HepG2 (cell line): Measurements from ENCODE around the gene ACADVL. TPM values are rescaled to one million over a fixed set of nuclear protein-coding genes. Genes with fewer than 3 reads are reported as not detected.
A peak's percentile ranks its signal among the peaks of the same experiment; 100 is the strongest.

Experiments
- AKAP8 ChIP-seq: sonication (generic); formaldehyde crosslinking; IDR thresholded peaks from 2 replicates; pipeline ENCODE4 v1.5.1; 2020; ENCODE audit warnings: mild to moderate bottlenecking, missing genetic modification reagents
- BRF2 ChIP-seq: sonication (generic); formaldehyde crosslinking; IDR thresholded peaks from 2 replicates; pipeline ENCODE4 v1.8.1; 2022; ENCODE audit warnings: mild to moderate bottlenecking, missing genetic modification reagents
- CREM ChIP-seq, 2 experiments: sonication (generic) in 1 of 2; formaldehyde crosslinking in 1 of 2; IDR thresholded peaks; 2 replicates each; pipeline versions ENCODE4 v1.4.0 to v1.6.1; 2016 to 2020; ENCODE audit warnings: antibody characterized with exemption in 1 of 2, mild to moderate bottlenecking in 1 of 2, missing genetic modification reagents in 1 of 2
- DNMT3B ChIP-seq: conservative IDR thresholded peaks from 2 replicates; pipeline ENCODE4 v1.6.1; 2016; ENCODE audit warnings: missing biosample characterization, control low read depth
- ELF4 ChIP-seq: sonication (generic); formaldehyde crosslinking; IDR thresholded peaks from 2 replicates; pipeline ENCODE4 v1.5.0; 2020; ENCODE audit warnings: missing genetic modification reagents, mild to moderate bottlenecking, moderate library complexity, borderline replicate concordance
- FOXP4 ChIP-seq: sonication (generic); formaldehyde crosslinking; IDR thresholded peaks from 2 replicates; pipeline ENCODE4 v1.4.0; 2020; ENCODE audit warnings: missing genetic modification reagents
- GATAD2A ChIP-seq: IDR thresholded peaks from 2 replicates; pipeline ENCODE4 v1.6.1; 2016
- HDAC6 ChIP-seq: fragments of 200-600 bp; sonication (generic); IDR thresholded peaks from 2 replicates; pipeline ENCODE4 v1.7.0; 2017; ENCODE audit warnings: mild to moderate bottlenecking, antibody characterized with exemption, low read length, low read depth
- KIAA2018 ChIP-seq: sonication (generic); formaldehyde crosslinking; IDR thresholded peaks from 2 replicates; pipeline ENCODE4 v1.5.0; 2020; ENCODE audit warnings: mild to moderate bottlenecking, missing genetic modification reagents, borderline replicate concordance
- KMT2B ChIP-seq: IDR thresholded peaks from 2 replicates; pipeline ENCODE4 v1.6.1; 2016; ENCODE audit warnings: missing genetic modification reagents, missing compliant biosample characterization
- RFX1 ChIP-seq: fragments of 450-650 bp; IDR thresholded peaks from 2 replicates; pipeline ENCODE4 v1.6.1; 2017
- SMARCC2 ChIP-seq: fragments of 450-650 bp; IDR thresholded peaks from 2 replicates; pipeline ENCODE4 v1.6.1; 2017; ENCODE audit warnings: antibody characterized with exemption, mild to moderate bottlenecking
- SP4 ChIP-seq: sonication (generic); formaldehyde crosslinking; IDR thresholded peaks from 2 replicates; pipeline ENCODE4 v1.8.1; 2023; ENCODE audit warnings: mild to moderate bottlenecking, missing genetic modification reagents
- TCF12 ChIP-seq, 2 experiments: fragments of 450-650 bp in 1 of 2; sonication (generic) in 1 of 2; formaldehyde crosslinking in 1 of 2; IDR thresholded peaks; 2 replicates each; pipeline versions ENCODE4 v1.6.1 to v1.8.0; 2017 to 2022; ENCODE audit warnings: antibody characterized with exemption in 1 of 2, mild to moderate bottlenecking in 1 of 2, missing genetic modification reagents in 1 of 2, moderate library complexity in 1 of 2
- TFDP1 ChIP-seq: IDR thresholded peaks from 2 replicates; pipeline ENCODE4 v1.6.1; 2016; ENCODE audit warnings: missing compliant biosample characterization, missing genetic modification reagents, borderline replicate concordance
- ZNF274 ChIP-seq: sonication (generic); formaldehyde crosslinking; IDR thresholded peaks from 2 replicates; pipeline ENCODE4 v1.5.1; 2020; ENCODE audit warnings: mild to moderate bottlenecking, missing genetic modification reagents
- ZNF773 ChIP-seq: sonication (generic); formaldehyde crosslinking; IDR thresholded peaks from 2 replicates; pipeline ENCODE4 v1.4.0; 2020; ENCODE audit warnings: missing genetic modification reagents, borderline replicate concordance
- ZNF883 ChIP-seq: sonication (generic); formaldehyde crosslinking; IDR thresholded peaks from 2 replicates; pipeline ENCODE4 v1.5.1; 2020; ENCODE audit warnings: mild to moderate bottlenecking, missing genetic modification reagents; ENCODE audit errors: not compliant biosample characterization
- polyA plus RNA-seq, 8 experiments: library from polyadenylated mRNA; depleted of rRNA in 3 of 8; stranded (reverse) in 7 of 8; unstranded in 1 of 8; fragments of >200 nt; fragmentation: Illumina TruSeq in 4 of 8; extraction: Trizol in 4 of 8; gene quantifications; 2 replicates each; pipeline versions ENCODE4 v1.2.1 to v1.2.3, GENCODE V29; 2011 to 2016; ENCODE audit warnings: low read depth in 4 of 8, missing spikeins in 1 of 8, mixed read lengths in 1 of 8; ENCODE audit not compliant: insufficient read depth in 1 of 8
- total RNA-seq, 5 experiments: library from RNA; depleted of rRNA; stranded (reverse); fragments of >200 nt; fragmentation: Illumina TruSeq; extraction: Trizol; gene quantifications; 2 replicates each; pipeline ENCODE4 v1.2.3, GENCODE V29; 2016; ENCODE audit warnings: low read depth in 1 of 5

The ACADVL gene
- total and polyA plus RNA-seq, 2 of the 13 experiments (the other 11 are each of a cell fraction or from before 2014, with no cell fraction given) = 219 to 412 TPM

- TF ChIP-seq KIAA2018 (CRISPR knock-in tag) (no peak), SP4 (CRISPR knock-in tag) (no peak), GATAD2A (CRISPR knock-in tag) (peak; percentile 15; the same call in 1 of the 2 replicates), TCF12 (IDR thresholded peaks at IDR 0.05) (no peak), TCF12 (CRISPR knock-in tag; IDR thresholded peaks at IDR 0.05) (no peak), ZNF274 (CRISPR knock-in tag) (no peak), CREM (IDR thresholded peaks at IDR 0.05) (peak; percentile 85), CREM (CRISPR knock-in tag; IDR thresholded peaks at IDR 0.05) (no peak), ZNF773 (no peak), BRF2 (no peak), FOXP4 (CRISPR knock-in tag) (peak; percentile 50; the same call in 1 of the 2 replicates), TFDP1 (CRISPR knock-in tag) (no peak), ELF4 (CRISPR knock-in tag) (no peak), DNMT3B (CRISPR knock-in tag) (no peak), AKAP8 (CRISPR knock-in tag) (0 out of 2 replicates have a peak, but pooled peaks have one; percentile 58), KMT2B (no peak), ZNF883 (CRISPR knock-in tag) (no peak), SMARCC2 (no peak), RFX1 (no peak), HDAC6 (no peak)
Observed at GRCh38 chr17:7177954-7178477, 41.7 kb upstream of the ACADVL start (continued).
